WTC11 (cell line): ENCODE measurements around the gene OPN4. TPM values are rescaled to one million over a fixed set of nuclear protein-coding genes. Genes with fewer than 3 reads are reported as not detected.
A peak's percentile ranks its signal among the peaks of the same experiment; 100 is the strongest.

Experiments
- ATAC-seq: fragments of 200-7000 bp; cut with Tn5 transposase; 2 replicates; pipeline ENCODE4 v1.10.0; 2021; ENCODE audit warnings: mild to moderate bottlenecking, moderate library complexity
- CTCF ChIA-PET: fragments of 300-600 bp; sonication (Branson Sonifier 250); formaldehyde crosslinking; loops from one replicate; lab custom pipeline; 2021; ENCODE audit warnings: antibody characterized with exemption; lab: Charles Lee
- POLR2A ChIA-PET: fragments of 350-600 bp; sonication (Branson Sonifier 250); formaldehyde crosslinking; loops from one replicate; lab custom pipeline; 2021; ENCODE audit warnings: antibody characterized with exemption; lab: Charles Lee
- DNase-seq: peaks from one replicate; pipeline ENCODE4 v3.0.0; 2021; ENCODE audit warnings: low spot score
- H3K27ac Mint-ChIP-seq: 2 replicates; pipeline ENCODE4 v1.8.0; 2021; ENCODE audit warnings: mixed read lengths
- H3K27me3 Mint-ChIP-seq: 2 replicates; pipeline ENCODE4 v1.8.0; 2021; ENCODE audit warnings: low read depth, mild to moderate bottlenecking, moderate library complexity, mixed read lengths
- H3K36me3 Mint-ChIP-seq: 2 replicates; pipeline ENCODE4 v1.8.0; 2021; ENCODE audit warnings: mixed read lengths
- H3K4me1 Mint-ChIP-seq: 2 replicates; pipeline ENCODE4 v1.8.0; 2022; ENCODE audit warnings: mixed read lengths
- H3K4me3 Mint-ChIP-seq: 2 replicates; pipeline ENCODE4 v1.8.0; 2021; ENCODE audit warnings: mild to moderate bottlenecking, moderate library complexity, mixed read lengths
- H3K9me3 Mint-ChIP-seq: 2 replicates; pipeline ENCODE4 v1.8.0; 2021; ENCODE audit warnings: mixed read lengths
- AFF4 ChIP-seq: sonication (generic); formaldehyde crosslinking; IDR thresholded peaks from 2 replicates; pipeline ENCODE4 v1.8.1; 2023; ENCODE audit warnings: mild to moderate bottlenecking, missing genetic modification reagents, borderline replicate concordance
- ATF6 ChIP-seq: sonication (generic); formaldehyde crosslinking; IDR thresholded peaks from 2 replicates; pipeline ENCODE4 v1.8.1; 2023; ENCODE audit warnings: mild to moderate bottlenecking, missing genetic modification reagents
- E2F1 ChIP-seq: sonication (generic); formaldehyde crosslinking; IDR thresholded peaks from 2 replicates; pipeline ENCODE4 v1.8.0; 2022; ENCODE audit warnings: mild to moderate bottlenecking, missing genetic modification reagents
- GRHL2 ChIP-seq: fragments of 250-450 bp; sonication (Bioruptor Pico); IDR thresholded peaks from 2 replicates; pipeline ENCODE4 v1.8.0; 2022; ENCODE audit warnings: mild to moderate bottlenecking, moderate library complexity; ENCODE audit not compliant: insufficient replicate concordance, severe bottlenecking
- MLX ChIP-seq: sonication (generic); formaldehyde crosslinking; IDR thresholded peaks from 2 replicates; pipeline ENCODE4 v1.8.1; 2023; ENCODE audit warnings: mild to moderate bottlenecking, missing genetic modification reagents, moderate library complexity
- NFATC4 ChIP-seq: fragments of 250-450 bp; sonication (Bioruptor Pico); IDR thresholded peaks from 2 replicates; pipeline ENCODE4 v1.9.0; 2021; ENCODE audit warnings: mild to moderate bottlenecking
- SMAD3 ChIP-seq: sonication (generic); formaldehyde crosslinking; IDR thresholded peaks from 2 replicates; pipeline ENCODE4 v1.8.0; 2022; ENCODE audit warnings: missing genetic modification reagents, mild to moderate bottlenecking, borderline replicate concordance
- TP53 ChIP-seq: sonication (generic); formaldehyde crosslinking; IDR thresholded peaks from 2 replicates; pipeline ENCODE4 v1.8.1; 2023; ENCODE audit warnings: mild to moderate bottlenecking, missing genetic modification reagents
- USF1 ChIP-seq: sonication (generic); formaldehyde crosslinking; IDR thresholded peaks from 2 replicates; pipeline ENCODE4 v1.8.0; 2022; ENCODE audit warnings: mild to moderate bottlenecking, missing genetic modification reagents
- ZNF317 ChIP-seq: sonication (generic); formaldehyde crosslinking; IDR thresholded peaks from 2 replicates; pipeline ENCODE4 v1.8.1; 2023; ENCODE audit warnings: low read depth, mild to moderate bottlenecking, moderate library complexity, missing genetic modification reagents, borderline replicate concordance
- total RNA-seq: library from RNA; stranded (reverse); gene quantifications from 3 replicates; pipeline ENCODE4 v1.2.3, GENCODE V29; 2021

OPN4 gene
- total RNA-seq, 1 experiment from 2014 or later, result not detected

- POLR2A ChIA-PET, result no interaction called here
Measured at GRCh38 chr10:86651021-86651471, 3.3 kb upstream of the OPN4 start.

More at GRCh38 chr10:86651021-86651471, 3.3 kb upstream of the OPN4 start:
- no peak for ATAC-seq
- Mint-ChIP-seq H3K27ac (no peak overlapping the region), H3K4me1 (peaks cover 13% of the 10 kb centered on the region), H3K36me3 (no peaks in the 10 kb centered on the region), H3K9me3 (no peaks in the 10 kb centered on the region), H3K27me3 (no peaks in the 10 kb centered on the region), H3K4me3 (no peak overlapping the region)
- CTCF ChIA-PET, result interaction anchor here (1.3 kb wide), 1 partner anchor 66 kb away, joined by 4 read pairs; no protein-coding TSS in a partner anchor
- TF ChIP-seq AFF4 (CRISPR knock-in tag) (no peak), GRHL2 (CRISPR knock-in tag) (no peak), USF1 (CRISPR knock-in tag) (no peak), ZNF317 (no peak), TP53 (CRISPR knock-in tag) (no peak), MLX (CRISPR knock-in tag) (no peak), ATF6 (no peak), E2F1 (CRISPR knock-in tag) (no peak), NFATC4 (no peak), SMAD3 (CRISPR knock-in tag) (no peak)
- peak; percentile 8 for DNase-seq
